Liver (tissue), 9 donors: ENCODE measurements around the gene PATZ1. TPM values are rescaled to one million over a fixed set of nuclear protein-coding genes. Genes with fewer than 3 reads are reported as not detected.
A peak's percentile ranks its signal among the peaks of the same experiment; 100 is the strongest.

Source experiments
- DNase-seq: peaks from one replicate; pipeline ENCODE4 v3.0.0-alpha.2; 2017; ENCODE audit warnings: low spot score
- H3K27ac ChIP-seq, 2 donors: one replicate each; pipeline ENCODE4 v1.7.0; 2013; ENCODE audit warnings: inconsistent platforms in 2 of 2, low read length in 2 of 2, control low read depth in 1 of 2, low read depth in 1 of 2, mild to moderate bottlenecking in 1 of 2
- H3K27me3 ChIP-seq, 4 donors: one replicate each; pipeline versions ENCODE4 v1.6.1 to v1.7.0; 2013; ENCODE audit warnings: low read length in 3 of 4, inconsistent platforms in 1 of 4, mild to moderate bottlenecking in 1 of 4, moderate library complexity in 1 of 4; ENCODE audit not compliant: control insufficient read depth in 4 of 4, insufficient read depth in 4 of 4
- H3K36me3 ChIP-seq, 4 donors: one replicate each; pipeline versions ENCODE4 v1.6.1 to v1.7.0; 2013; ENCODE audit warnings: low read length in 3 of 4, mild to moderate bottlenecking in 3 of 4, low read depth in 1 of 4, moderate library complexity in 1 of 4; ENCODE audit not compliant: control insufficient read depth in 4 of 4, insufficient read depth in 3 of 4
- H3K4me1 ChIP-seq, 4 donors: one replicate each; pipeline versions ENCODE4 v1.6.1 to v1.7.0; 2013; ENCODE audit warnings: low read length in 3 of 4, mild to moderate bottlenecking in 3 of 4, moderate library complexity in 1 of 4; ENCODE audit not compliant: control insufficient read depth in 4 of 4, insufficient read depth in 4 of 4
- H3K4me3 ChIP-seq, 3 donors: one replicate each; pipeline versions ENCODE4 v1.6.1 to v1.7.0; 2013; ENCODE audit warnings: low read length in 3 of 3, control low read depth in 1 of 3, low read depth in 1 of 3, mild to moderate bottlenecking in 1 of 3
- H3K9ac ChIP-seq, 2 donors: one replicate each; pipeline ENCODE4 v1.7.0; 2013; ENCODE audit warnings: low read length in 2 of 2, mild to moderate bottlenecking in 2 of 2, moderate library complexity in 2 of 2, control low read depth in 1 of 2, low read depth in 1 of 2
- H3K9me3 ChIP-seq, 4 donors: one replicate each; pipeline versions ENCODE4 v1.6.1 to v1.7.0; 2013; ENCODE audit warnings: low read length in 3 of 4; ENCODE audit not compliant: control insufficient read depth in 4 of 4
- EGR1 ChIP-seq, 2 donors: IDR thresholded peaks; 2 replicates each; pipeline ENCODE4 v1.6.1; 2016 to 2018; ENCODE audit warnings: antibody characterized with exemption in 2 of 2, low read depth in 2 of 2
- FOXA1 ChIP-seq: IDR thresholded peaks from 2 replicates; pipeline ENCODE4 v1.6.1; 2016; ENCODE audit warnings: antibody characterized with exemption
- FOXA2 ChIP-seq: IDR thresholded peaks from 2 replicates; pipeline ENCODE4 v1.6.1; 2016; ENCODE audit warnings: antibody characterized with exemption
- GABPA ChIP-seq, 2 donors: IDR thresholded peaks in 1 of 2; conservative IDR thresholded peaks in 1 of 2; 2 replicates each; pipeline ENCODE4 v1.6.1; 2016; ENCODE audit warnings: antibody characterized with exemption in 2 of 2, mild to moderate bottlenecking in 1 of 2, moderate library complexity in 1 of 2
- HNF4A ChIP-seq, 2 donors: conservative IDR thresholded peaks; 2 replicates each; pipeline ENCODE4 v1.6.1; 2016; ENCODE audit warnings: antibody characterized with exemption in 2 of 2, mild to moderate bottlenecking in 2 of 2
- HNF4G ChIP-seq: IDR thresholded peaks from 2 replicates; pipeline ENCODE4 v1.6.1; 2016; ENCODE audit warnings: antibody characterized with exemption
- JUND ChIP-seq, 2 donors: IDR thresholded peaks; 2 replicates each; pipeline ENCODE4 v1.6.1; 2016; ENCODE audit warnings: antibody characterized with exemption in 2 of 2
- NR2F2 ChIP-seq: IDR thresholded peaks from 2 replicates; pipeline ENCODE4 v1.6.1; 2016; ENCODE audit warnings: antibody characterized with exemption
- RAD21 ChIP-seq, 2 donors: IDR thresholded peaks; 2 replicates each; pipeline ENCODE4 v1.6.1; 2016; ENCODE audit warnings: antibody characterized with exemption in 2 of 2, mild to moderate bottlenecking in 2 of 2
- RXRA ChIP-seq, 2 donors: IDR thresholded peaks; 2 replicates each; pipeline ENCODE4 v1.6.1; 2017 to 2018; ENCODE audit warnings: antibody characterized with exemption in 2 of 2, mild to moderate bottlenecking in 1 of 2
- SP1 ChIP-seq: IDR thresholded peaks from 2 replicates; pipeline ENCODE4 v1.6.1; 2018; ENCODE audit warnings: antibody characterized with exemption, mild to moderate bottlenecking
- TAF1 ChIP-seq: conservative IDR thresholded peaks from 2 replicates; pipeline ENCODE4 v1.6.1; 2016; ENCODE audit warnings: antibody characterized with exemption, mild to moderate bottlenecking
- YY1 ChIP-seq: IDR thresholded peaks from 2 replicates; pipeline ENCODE4 v1.6.1; 2016; ENCODE audit warnings: antibody characterized with exemption, mild to moderate bottlenecking
- WGBS: extraction: QIAGEN DNeasy Blood & Tissue Kit; methylation state at CpG from one replicate; pipeline ENCODE4 v1.1.7; 2013; 5-methylcytosine and 5-hydroxymethylcytosine counted together
- polyA plus RNA-seq, 2 donors: library from polyadenylated mRNA; stranded (reverse) in 1 of 2; unstranded in 1 of 2; fragments of 200-250 nt in 1 of 2; fragments of >200 nt in 1 of 2; fragmentation: Nextera tagmentation in 1 of 2; extraction: Ambion mirVana in 1 of 2; gene quantifications; one replicate each; pipeline versions ENCODE4 v1.2.1 to v1.2.3, GENCODE V29; 2013 to 2015
- total RNA-seq, 2 donors: library from RNA; depleted of rRNA; stranded (reverse); fragments of >200 nt; gene quantifications; one replicate each; pipeline ENCODE4 v1.2.3, GENCODE V29; 2014
- TF ChIP-seq, protein P1 (sequence below): IDR thresholded peaks from 2 replicates; pipeline ENCODE4 v1.6.1; 2016; ENCODE audit warnings: antibody characterized with exemption
- TF ChIP-seq, protein P2 (sequence below): fragments of 150-350 bp; IDR thresholded peaks from 2 replicates; pipeline ENCODE4 v1.5.1; 2017; ENCODE audit warnings: improper control_type of control experiment, low read depth, low read length; ENCODE audit not compliant: missing input control
- TF ChIP-seq, protein P3 (sequence below): IDR thresholded peaks from 2 replicates; pipeline ENCODE4 v1.6.1; 2016; ENCODE audit warnings: antibody characterized with exemption
- TF ChIP-seq, protein P4 (sequence below): IDR thresholded peaks from 2 replicates; pipeline ENCODE4 v1.6.1; 2016; ENCODE audit warnings: antibody characterized with exemption
- TF ChIP-seq, protein P5 (sequence below): IDR thresholded peaks from 2 replicates; pipeline ENCODE4 v1.6.1; 2016; ENCODE audit warnings: antibody characterized with exemption, mild to moderate bottlenecking
- donor health status: healthy.
- donor health status: healthy.
- donor health status: healthy.
- donor health status: healthy.
- donor health status: healthy.

PATZ1 gene
- total and polyA plus RNA-seq, 4 donors, result 3.8 to 13.5 (median 10.1) TPM

DNA sequence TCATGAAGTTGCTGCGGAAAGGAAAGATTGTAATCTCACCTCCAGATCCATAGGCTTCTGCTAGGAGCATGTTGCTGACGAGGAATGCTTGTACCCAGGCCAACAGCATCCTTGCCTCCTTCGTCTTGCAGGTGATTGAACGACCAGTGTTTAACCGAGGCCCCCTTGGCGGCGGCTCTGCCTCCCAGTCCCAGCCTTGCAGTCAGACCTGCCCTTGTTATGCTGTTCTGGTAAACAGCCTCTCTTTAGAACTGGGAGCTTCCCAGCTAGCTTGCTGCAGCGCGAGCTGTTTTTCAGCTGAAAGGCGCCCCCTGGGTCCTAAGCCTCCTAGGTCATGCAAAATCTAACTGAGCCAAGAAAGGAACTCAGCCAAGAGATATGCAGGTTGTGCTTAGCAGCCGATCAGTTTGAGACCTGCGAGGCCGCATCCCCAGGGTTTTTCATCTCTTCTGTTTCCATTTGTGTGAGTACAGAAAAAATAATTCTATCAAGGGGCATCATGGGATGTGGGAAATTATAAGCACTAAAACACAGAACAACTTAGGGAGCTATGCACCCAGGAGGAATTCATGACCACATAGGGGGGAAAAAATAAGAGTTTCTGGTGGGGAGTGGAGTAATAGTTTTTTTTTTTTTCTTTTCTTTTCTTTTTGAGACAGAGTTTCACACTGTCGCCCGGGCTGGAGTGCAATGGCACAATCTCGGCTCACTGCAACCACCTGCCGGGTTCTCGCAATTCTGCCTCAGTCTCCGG is 53.7 kb downstream of the PATZ1 start, which contains the start of gene PIK3IP1:
PIK3IP1 (minus strand) TSS at position 253 of the 754 bp plus-strand sequence; CDS start at position 109, 144 bp downstream.
- H3K4me1 ChIP-seq, result peaks cover 3 to 22% (median 13%) of the 10 kb centered on the region in 4 donors
- WGBS, result 30% methylated on average over 19 of the region's 19 CpGs

More for the DNA sequence above, 53.7 kb downstream of the PATZ1 start, which contains the start of gene PIK3IP1:
- peak; percentile 72 for TF ChIP-seq RAD21 (IDR thresholded peaks at IDR 0.05)
- peak; percentile 72 for TF ChIP-seq NR2F2
- peak in 1 of 2 donors; percentile 40 for TF ChIP-seq HNF4A (conservative IDR thresholded peaks at IDR 0.05)
- TF ChIP-seq HNF4G, result no peak
- TF ChIP-seq, protein P1, sequence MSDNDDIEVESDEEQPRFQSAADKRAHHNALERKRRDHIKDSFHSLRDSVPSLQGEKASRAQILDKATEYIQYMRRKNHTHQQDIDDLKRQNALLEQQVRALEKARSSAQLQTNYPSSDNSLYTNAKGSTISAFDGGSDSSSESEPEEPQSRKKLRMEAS, result peak; percentile 71
- TF ChIP-seq, protein P2, sequence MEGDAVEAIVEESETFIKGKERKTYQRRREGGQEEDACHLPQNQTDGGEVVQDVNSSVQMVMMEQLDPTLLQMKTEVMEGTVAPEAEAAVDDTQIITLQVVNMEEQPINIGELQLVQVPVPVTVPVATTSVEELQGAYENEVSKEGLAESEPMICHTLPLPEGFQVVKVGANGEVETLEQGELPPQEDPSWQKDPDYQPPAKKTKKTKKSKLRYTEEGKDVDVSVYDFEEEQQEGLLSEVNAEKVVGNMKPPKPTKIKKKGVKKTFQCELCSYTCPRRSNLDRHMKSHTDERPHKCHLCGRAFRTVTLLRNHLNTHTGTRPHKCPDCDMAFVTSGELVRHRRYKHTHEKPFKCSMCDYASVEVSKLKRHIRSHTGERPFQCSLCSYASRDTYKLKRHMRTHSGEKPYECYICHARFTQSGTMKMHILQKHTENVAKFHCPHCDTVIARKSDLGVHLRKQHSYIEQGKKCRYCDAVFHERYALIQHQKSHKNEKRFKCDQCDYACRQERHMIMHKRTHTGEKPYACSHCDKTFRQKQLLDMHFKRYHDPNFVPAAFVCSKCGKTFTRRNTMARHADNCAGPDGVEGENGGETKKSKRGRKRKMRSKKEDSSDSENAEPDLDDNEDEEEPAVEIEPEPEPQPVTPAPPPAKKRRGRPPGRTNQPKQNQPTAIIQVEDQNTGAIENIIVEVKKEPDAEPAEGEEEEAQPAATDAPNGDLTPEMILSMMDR, result peak; percentile 43
- TF ChIP-seq RXRA (IDR thresholded peaks at IDR 0.05), result peak; percentile 52 to 57
- TF ChIP-seq, protein P3, sequence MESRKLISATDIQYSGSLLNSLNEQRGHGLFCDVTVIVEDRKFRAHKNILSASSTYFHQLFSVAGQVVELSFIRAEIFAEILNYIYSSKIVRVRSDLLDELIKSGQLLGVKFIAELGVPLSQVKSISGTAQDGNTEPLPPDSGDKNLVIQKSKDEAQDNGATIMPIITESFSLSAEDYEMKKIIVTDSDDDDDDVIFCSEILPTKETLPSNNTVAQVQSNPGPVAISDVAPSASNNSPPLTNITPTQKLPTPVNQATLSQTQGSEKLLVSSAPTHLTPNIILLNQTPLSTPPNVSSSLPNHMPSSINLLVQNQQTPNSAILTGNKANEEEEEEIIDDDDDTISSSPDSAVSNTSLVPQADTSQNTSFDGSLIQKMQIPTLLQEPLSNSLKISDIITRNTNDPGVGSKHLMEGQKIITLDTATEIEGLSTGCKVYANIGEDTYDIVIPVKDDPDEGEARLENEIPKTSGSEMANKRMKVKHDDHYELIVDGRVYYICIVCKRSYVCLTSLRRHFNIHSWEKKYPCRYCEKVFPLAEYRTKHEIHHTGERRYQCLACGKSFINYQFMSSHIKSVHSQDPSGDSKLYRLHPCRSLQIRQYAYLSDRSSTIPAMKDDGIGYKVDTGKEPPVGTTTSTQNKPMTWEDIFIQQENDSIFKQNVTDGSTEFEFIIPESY, result no peak
- TF ChIP-seq, protein P4, sequence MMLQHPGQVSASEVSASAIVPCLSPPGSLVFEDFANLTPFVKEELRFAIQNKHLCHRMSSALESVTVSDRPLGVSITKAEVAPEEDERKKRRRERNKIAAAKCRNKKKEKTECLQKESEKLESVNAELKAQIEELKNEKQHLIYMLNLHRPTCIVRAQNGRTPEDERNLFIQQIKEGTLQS, result no peak
- TF ChIP-seq, protein P5, sequence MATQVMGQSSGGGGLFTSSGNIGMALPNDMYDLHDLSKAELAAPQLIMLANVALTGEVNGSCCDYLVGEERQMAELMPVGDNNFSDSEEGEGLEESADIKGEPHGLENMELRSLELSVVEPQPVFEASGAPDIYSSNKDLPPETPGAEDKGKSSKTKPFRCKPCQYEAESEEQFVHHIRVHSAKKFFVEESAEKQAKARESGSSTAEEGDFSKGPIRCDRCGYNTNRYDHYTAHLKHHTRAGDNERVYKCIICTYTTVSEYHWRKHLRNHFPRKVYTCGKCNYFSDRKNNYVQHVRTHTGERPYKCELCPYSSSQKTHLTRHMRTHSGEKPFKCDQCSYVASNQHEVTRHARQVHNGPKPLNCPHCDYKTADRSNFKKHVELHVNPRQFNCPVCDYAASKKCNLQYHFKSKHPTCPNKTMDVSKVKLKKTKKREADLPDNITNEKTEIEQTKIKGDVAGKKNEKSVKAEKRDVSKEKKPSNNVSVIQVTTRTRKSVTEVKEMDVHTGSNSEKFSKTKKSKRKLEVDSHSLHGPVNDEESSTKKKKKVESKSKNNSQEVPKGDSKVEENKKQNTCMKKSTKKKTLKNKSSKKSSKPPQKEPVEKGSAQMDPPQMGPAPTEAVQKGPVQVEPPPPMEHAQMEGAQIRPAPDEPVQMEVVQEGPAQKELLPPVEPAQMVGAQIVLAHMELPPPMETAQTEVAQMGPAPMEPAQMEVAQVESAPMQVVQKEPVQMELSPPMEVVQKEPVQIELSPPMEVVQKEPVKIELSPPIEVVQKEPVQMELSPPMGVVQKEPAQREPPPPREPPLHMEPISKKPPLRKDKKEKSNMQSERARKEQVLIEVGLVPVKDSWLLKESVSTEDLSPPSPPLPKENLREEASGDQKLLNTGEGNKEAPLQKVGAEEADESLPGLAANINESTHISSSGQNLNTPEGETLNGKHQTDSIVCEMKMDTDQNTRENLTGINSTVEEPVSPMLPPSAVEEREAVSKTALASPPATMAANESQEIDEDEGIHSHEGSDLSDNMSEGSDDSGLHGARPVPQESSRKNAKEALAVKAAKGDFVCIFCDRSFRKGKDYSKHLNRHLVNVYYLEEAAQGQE, result no peak
- no peak for TF ChIP-seq EGR1 (IDR thresholded peaks at IDR 0.05; ENCODE audit: low read depth in 2 of 2)
- TF ChIP-seq SP1, result peak; percentile 50
- peak; percentile 85 for TF ChIP-seq TAF1
- peak; percentile 65 for TF ChIP-seq YY1
- no peak for TF ChIP-seq FOXA1
- TF ChIP-seq JUND (IDR thresholded peaks at IDR 0.05), result peak; percentile 36 to 46
- TF ChIP-seq FOXA2, result peak; percentile 24
- TF ChIP-seq GABPA (IDR thresholded peaks at IDR 0.05 in 1 of 2, conservative IDR thresholded peaks at IDR 0.05 in 1 of 2), result peak in 1 of 2 donors; percentile 31
- peak within 1 kb of the TSS; percentile 75 to 81 for H3K27ac ChIP-seq
- peak within 1 kb of the TSS; percentile 63 to 98 for H3K9ac ChIP-seq
- H3K9me3 ChIP-seq, result no peaks in the 10 kb centered on the region
- DNase-seq, result peak; percentile 77
- peak within 1 kb of the TSS; percentile 57 to 72 (median 62) for H3K4me3 ChIP-seq
- peaks cover 0 to 2% (median 0%) of the 10 kb centered on the region in 4 donors for H3K36me3 ChIP-seq
- no peaks in the 10 kb centered on the region for H3K27me3 ChIP-seq
